Body of pancreas (tissue), 4 donors: ENCODE results near the gene EQTN.

Source experiments
- CTCF ChIP-seq, 7 experiments: fragments of 450-650 bp in 4 of 7; fragments of 200-600 bp in 3 of 7; sonication (generic) in 3 of 7; IDR thresholded peaks; one replicate each; pipeline ENCODE4 v1.5.1; 2016 to 2019; ENCODE audit warnings: antibody characterized with exemption in 7 of 7
- POLR2A ChIP-seq, 3 donors: fragments of 450-650 bp; IDR thresholded peaks; one replicate each; pipeline ENCODE4 v1.6.1; 2016; ENCODE audit warnings: antibody characterized with exemption in 3 of 3, mild to moderate bottlenecking in 2 of 3

- TF ChIP-seq CTCF (IDR thresholded peaks at IDR 0.05) (no peak), POLR2A (IDR thresholded peaks at IDR 0.05) (no peak)
Observed at GRCh38 chr9:27282269-27282668, 14.7 kb downstream of the EQTN start.
